Measurements from ENCODE around the gene SUSD5.

SUSD5 gene

GRCh38 chr3:33174095-33174494, 44.5 kb downstream of the SUSD5 start:
- TF ChIP-seq REST (IDR thresholded peaks at IDR 0.05; ENCODE audit: insufficient read depth in 1 of 2, low read depth in 2 of 2, low read length in 2 of 2) (no peak), TAF1 (IDR thresholded peaks at IDR 0.05; ENCODE audit: borderline replicate concordance, insufficient read depth, low read length) (no peak), SIN3A (IDR thresholded peaks at IDR 0.05; ENCODE audit: borderline replicate concordance, insufficient read depth, low read length) (no peak), FOXP2 (optimal IDR thresholded peaks at IDR 0.05; ENCODE audit: borderline replicate concordance, extremely low read depth, extremely low read length, insufficient read depth) (no peak), POLR2AphosphoS5 (IDR thresholded peaks at IDR 0.05; ENCODE audit: low read depth, low read length) (no peak)

GRCh38 chr3:33173672-33174071, 44.9 kb downstream of the SUSD5 start:
- no peak for TF ChIP-seq FOXP2 (optimal IDR thresholded peaks at IDR 0.05; ENCODE audit: borderline replicate concordance, extremely low read depth, extremely low read length, insufficient read depth)
- no peak for TF ChIP-seq SIN3A (IDR thresholded peaks at IDR 0.05; ENCODE audit: borderline replicate concordance, insufficient read depth, low read length)
- no peak for TF ChIP-seq REST (IDR thresholded peaks at IDR 0.05; ENCODE audit: insufficient read depth in 1 of 2, low read depth in 2 of 2, low read length in 2 of 2)
- no peak for TF ChIP-seq TAF1 (IDR thresholded peaks at IDR 0.05; ENCODE audit: borderline replicate concordance, insufficient read depth, low read length)
- TF ChIP-seq POLR2AphosphoS5 (IDR thresholded peaks at IDR 0.05; ENCODE audit: low read depth, low read length) = no peak

- TF ChIP-seq TAF1 (IDR thresholded peaks at IDR 0.05; ENCODE audit: borderline replicate concordance, insufficient read depth, low read length) (no peak), FOXP2 (optimal IDR thresholded peaks at IDR 0.05; ENCODE audit: borderline replicate concordance, extremely low read depth, extremely low read length, insufficient read depth) (no peak), POLR2AphosphoS5 (IDR thresholded peaks at IDR 0.05; ENCODE audit: low read depth, low read length) (no peak), REST (IDR thresholded peaks at IDR 0.05; ENCODE audit: insufficient read depth in 1 of 2, low read depth in 2 of 2, low read length in 2 of 2) (no peak), SIN3A (IDR thresholded peaks at IDR 0.05; ENCODE audit: borderline replicate concordance, insufficient read depth, low read length) (no peak)
Observed at GRCh38 chr3:33173103-33173502, 45.5 kb downstream of the SUSD5 start.

GRCh38 chr3:33171580-33171979, 47.0 kb downstream of the SUSD5 start:
- no peak for TF ChIP-seq REST (IDR thresholded peaks at IDR 0.05; ENCODE audit: insufficient read depth in 1 of 2, low read depth in 2 of 2, low read length in 2 of 2)
- TF ChIP-seq SIN3A (IDR thresholded peaks at IDR 0.05; ENCODE audit: borderline replicate concordance, insufficient read depth, low read length) = no peak
- TF ChIP-seq POLR2AphosphoS5 (IDR thresholded peaks at IDR 0.05; ENCODE audit: low read depth, low read length) = no peak
- no peak for TF ChIP-seq TAF1 (IDR thresholded peaks at IDR 0.05; ENCODE audit: borderline replicate concordance, insufficient read depth, low read length)

GRCh38 chr3:33170531-33170930, 48.1 kb downstream of the SUSD5 start:
- TF ChIP-seq SIN3A (IDR thresholded peaks at IDR 0.05; ENCODE audit: borderline replicate concordance, insufficient read depth, low read length) (no peak), FOXP2 (optimal IDR thresholded peaks at IDR 0.05; ENCODE audit: borderline replicate concordance, extremely low read depth, extremely low read length, insufficient read depth) (no peak), REST (IDR thresholded peaks at IDR 0.05; ENCODE audit: insufficient read depth in 1 of 2, low read depth in 2 of 2, low read length in 2 of 2) (no peak), TAF1 (IDR thresholded peaks at IDR 0.05; ENCODE audit: borderline replicate concordance, insufficient read depth, low read length) (no peak), POLR2AphosphoS5 (IDR thresholded peaks at IDR 0.05; ENCODE audit: low read depth, low read length) (no peak)
